SK-N-MC (cell line): ENCODE data around the gene SLC39A8.

Experiments used
- EZH2 ChIP-seq: fragments of 200-600 bp; sonication (generic); IDR thresholded peaks from one replicate; pipeline ENCODE4 v1.6.1; 2017; ENCODE audit warnings: antibody characterized with exemption
- POLR2AphosphoS5 ChIP-seq: IDR thresholded peaks from 2 replicates; pipeline ENCODE4 v1.6.1; 2012; ENCODE audit warnings: mild to moderate bottlenecking, low read depth, low read length, borderline replicate concordance

- no peak for TF ChIP-seq POLR2AphosphoS5
- no peak for TF ChIP-seq EZH2
Observed at GRCh38 chr4:102333787-102334186, 11.5 kb downstream of the SLC39A8 start.
